GM18519 (cell line): ENCODE results near the gene TBC1D8.
A peak's percentile ranks its signal among the peaks of the same experiment; 100 is the strongest.

ENCODE experiments used
- ATAC-seq: cut with Tn5 transposase; IDR thresholded peaks from one replicate; pipeline ENCODE4 v1.9.1; 2021; ENCODE audit warnings: mild to moderate bottlenecking, moderate library complexity; ENCODE audit not compliant: unreplicated experiment, low FRiP score

TBC1D8 gene

GRCh38 chr2:101114268-101114783, 36.9 kb downstream of the TBC1D8 start:
- ATAC-seq: no peak

DNA sequence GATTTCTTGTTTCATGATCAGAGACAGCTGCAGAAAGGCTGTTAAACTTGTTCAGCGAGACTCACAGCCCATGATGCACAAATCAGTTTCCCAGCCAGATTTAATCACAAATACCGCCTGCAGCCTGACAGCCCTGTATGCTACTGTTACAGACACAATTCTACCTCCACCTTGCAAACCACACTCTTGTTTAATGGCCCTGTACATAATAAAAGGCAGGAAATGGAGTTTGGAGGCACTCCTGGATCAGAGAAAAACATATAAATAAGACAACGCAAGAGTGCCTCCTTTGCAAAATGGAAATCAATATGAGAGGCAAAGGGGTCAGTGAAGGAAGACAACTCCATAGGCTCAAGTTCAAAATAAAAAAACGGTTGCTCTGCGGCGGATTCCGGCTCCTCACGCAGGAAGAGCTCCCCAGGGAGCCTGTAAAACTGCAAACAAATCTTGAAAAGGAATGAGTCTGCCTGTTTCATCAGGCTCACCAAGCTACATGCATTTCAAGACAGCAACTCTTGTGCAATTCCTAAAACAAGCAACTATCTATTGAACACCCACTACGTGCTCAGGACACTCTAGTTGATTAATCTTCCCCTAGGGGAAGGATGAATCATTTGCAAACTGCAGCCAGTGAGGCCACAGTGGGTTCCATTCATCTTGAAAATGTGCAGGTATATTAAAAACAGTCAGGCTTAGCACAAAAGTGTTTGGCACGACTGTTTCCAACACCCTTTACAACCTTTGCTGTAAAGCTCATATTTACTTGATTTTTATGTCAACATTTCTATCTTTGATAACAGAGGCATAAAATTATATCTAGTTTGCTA, 37.5 kb downstream of the TBC1D8 start:
- ATAC-seq: no peak

- no peak for ATAC-seq
Measured at GRCh38 chr2:101112772-101113157, 38.4 kb downstream of the TBC1D8 start.

DNA sequence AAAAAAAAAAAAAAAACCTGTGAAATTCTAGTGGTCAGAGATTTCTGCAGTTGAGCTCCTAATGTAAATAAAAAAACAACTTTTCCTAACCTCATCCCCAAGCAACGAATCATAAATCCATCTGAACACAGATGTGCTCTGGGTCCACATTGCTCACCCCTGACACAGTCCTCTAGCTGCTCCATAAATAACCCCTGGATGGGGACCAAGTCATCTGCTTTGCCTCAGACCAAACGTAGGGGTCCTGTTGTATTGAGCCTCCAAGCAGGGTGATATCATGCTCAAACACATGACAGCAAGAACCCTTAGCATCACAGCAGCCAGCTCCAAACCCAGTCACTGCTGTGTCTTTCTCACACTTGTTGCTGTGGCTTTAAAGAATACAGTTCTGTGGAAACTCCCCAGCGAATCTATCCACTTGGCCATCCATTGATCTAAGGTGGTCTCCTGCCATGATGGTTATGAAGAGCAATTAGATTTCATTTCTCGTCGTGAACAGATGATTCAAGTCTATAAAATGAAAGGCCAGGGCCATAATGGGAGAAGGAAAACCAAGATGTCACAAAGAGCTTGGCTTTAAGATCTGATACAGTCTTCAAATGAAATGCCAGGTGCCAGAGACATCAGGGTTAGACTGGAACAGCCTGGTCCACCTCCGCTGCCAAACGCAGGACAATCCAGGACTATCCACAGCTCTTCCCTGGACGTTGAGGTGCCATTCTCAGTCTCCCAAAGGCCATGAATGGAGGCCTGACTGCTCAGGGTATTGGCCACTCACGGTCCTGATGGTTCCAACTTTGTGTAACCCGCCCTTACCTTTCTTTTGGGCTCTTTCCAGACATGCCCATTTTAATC, 39.0 kb downstream of the TBC1D8 start:
- ATAC-seq: no peak

DNA sequence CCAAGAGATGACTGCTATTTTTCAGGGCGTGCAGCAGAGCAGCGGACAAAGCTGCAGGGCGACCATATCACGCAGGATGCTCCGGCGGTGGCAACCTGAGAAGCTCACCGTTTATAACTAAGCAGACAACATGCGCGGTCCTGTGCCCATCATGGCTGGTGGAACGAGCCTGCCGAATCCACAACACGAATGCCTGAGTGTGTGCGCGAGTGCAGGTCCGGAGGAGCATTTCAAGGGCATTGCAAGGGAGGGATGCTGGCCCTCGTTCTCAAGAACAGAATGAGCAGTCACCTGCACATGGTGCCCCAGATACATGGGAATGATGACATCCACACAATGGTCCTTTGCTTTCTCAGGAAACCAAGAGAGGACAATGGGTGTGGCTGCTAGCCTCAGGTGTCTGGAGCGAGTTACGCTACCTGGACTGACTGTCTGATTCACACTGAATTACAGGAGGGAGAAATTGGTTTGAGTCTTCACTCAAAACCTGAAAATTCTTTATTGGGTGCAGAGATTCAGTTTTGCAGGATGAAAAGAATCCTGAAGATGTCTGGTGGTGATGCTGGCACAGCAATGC, 39.8 kb downstream of the TBC1D8 start:
- ATAC-seq: no peak

DNA sequence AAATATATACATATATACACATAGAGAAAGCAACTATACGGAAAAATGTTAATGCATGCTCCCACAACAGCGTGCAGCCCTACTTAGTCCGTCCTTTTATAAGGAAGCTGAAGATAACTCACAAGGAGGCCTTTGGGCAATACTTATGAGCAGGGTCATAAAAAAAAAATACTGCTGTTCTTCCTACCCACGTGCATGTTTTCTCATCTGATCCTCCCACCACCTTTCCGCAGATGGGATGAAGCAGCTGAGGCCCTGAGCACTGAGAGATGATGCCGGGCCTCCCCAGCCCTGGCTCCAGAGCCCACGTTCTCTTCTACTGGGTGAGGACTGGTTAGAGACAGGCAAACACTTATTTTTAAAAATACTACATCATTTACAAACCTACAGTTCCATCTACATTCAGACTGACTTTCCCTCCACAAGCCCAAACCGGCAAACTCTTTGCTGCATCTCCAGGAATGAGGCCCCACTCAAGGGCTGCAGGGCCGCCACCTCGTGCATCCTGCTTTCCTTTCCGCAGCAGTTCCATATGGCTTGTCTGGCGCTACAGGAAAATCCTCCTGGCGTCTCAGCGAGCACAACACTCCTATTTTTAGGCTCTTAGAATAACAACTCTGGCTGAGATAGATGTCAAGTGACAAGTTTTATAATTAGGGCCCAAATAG, 41.6 kb downstream of the TBC1D8 start:
- ATAC-seq: no peak

DNA sequence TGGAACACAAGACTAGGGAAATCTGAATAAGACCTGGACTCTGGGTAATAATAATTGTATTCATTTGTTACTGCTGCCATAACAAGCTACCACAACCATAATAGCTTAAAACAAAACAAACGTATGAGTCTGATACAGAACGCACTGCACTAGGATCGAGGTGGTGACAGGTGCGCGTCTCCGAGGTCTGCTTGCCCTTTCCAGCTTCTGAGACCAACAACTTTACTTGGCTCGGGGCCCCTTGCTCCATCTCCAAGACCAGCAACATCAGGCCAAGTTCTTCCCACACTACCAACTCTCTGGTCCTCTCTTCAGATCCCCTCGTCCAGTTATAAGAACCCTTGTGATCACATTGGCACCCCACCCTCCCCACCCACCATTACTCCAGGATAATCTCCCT, 42.8 kb downstream of the TBC1D8 start:
- ATAC-seq: no peak

DNA sequence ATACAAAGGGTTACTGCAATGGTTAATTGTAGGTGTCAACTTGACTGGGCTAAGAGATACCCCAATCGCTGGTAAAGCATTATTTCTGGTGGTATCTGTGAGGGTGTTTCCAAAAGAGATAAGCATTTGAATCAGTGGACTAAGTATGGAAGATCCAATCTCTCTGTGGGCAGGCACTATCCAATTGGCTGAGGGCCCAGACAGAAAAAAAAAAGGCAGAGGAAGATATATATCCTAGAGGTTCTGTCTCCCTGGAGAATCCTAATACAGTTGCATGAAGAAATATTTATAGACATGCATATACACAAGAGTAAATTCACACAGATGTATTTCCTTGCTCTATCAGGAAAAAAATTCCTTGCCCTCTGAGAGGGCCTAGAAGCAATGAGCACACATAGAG, 43.9 kb downstream of the TBC1D8 start:
- ATAC-seq: no peak

- ATAC-seq: no peak
Measured at GRCh38 chr2:101106453-101107181, 44.6 kb downstream of the TBC1D8 start.

GRCh38 chr2:101105654-101106053, 45.5 kb downstream of the TBC1D8 start:
- no peak for ATAC-seq

DNA sequence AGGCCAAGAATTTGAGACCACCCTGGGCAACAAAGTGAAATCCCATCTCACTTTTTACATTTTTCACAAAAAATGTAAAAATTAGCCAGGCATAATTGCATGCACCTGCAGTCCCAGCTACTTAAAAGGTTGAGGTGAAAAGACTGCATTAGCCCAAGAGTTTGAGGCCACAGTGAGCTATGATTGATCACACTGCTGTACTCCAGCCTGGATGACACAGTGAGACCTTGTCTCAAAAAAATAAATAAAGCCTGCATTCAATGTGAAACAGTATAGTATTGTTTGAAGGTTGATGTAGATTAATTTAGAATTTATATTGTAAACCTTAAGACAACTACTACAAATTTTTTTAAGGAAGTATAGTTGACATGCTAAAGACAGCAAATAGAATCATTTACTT, 53.5 kb downstream of the TBC1D8 start:
- no peak for ATAC-seq

DNA sequence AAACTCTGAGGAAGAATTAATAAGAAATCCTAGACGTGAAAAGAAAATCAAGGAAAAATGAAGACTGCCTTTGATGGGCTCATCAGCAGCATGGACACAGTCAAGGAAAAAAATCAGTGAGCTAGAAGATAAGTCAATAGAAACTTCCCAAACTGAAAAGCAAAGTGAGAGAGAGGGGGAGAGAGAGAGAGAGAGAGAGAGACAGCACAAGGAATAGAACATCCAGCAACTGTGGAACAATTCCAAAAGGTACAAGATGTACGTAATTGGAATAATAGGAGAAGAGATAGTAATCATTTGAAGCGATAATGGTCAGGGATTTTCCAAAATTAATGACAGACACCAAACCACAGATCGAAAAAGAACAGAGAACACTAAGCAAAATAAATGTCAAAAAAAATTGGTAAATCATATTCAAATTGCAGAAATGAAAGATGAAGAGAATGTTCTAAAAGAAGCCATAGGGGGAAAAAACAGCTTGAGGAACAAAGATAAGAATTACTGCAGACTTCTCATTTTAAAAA, 54.5 kb downstream of the TBC1D8 start:
- no peak for ATAC-seq

GRCh38 chr2:101094351-101094750, 56.8 kb downstream of the TBC1D8 start:
- no peak for ATAC-seq

- no peak for ATAC-seq
Measured at GRCh38 chr2:101089942-101090799, 61.0 kb downstream of the TBC1D8 start.

DNA sequence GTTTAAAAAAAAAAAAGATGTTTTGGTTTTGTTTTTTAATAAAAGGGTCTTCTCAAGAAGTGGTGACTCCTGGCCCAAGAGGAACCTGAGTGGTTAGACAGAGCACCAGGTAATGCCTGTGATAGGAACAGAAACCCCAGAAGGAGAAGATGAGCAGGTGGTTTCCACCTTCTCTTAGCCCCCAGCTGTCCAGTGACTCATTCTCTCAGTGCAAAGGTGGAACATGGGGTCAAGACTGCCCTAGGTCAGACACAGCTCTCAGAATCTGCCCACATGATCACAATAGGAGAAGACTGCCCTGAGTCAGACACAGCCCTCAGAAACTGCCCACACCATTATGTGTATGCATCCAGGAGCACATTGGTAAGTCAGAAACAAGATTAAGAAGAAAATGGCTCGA, 61.8 kb downstream of the TBC1D8 start:
- ATAC-seq: peak; percentile 81

GRCh38 chr2:101087638-101088037, 63.5 kb downstream of the TBC1D8 start:
- ATAC-seq: no peak

DNA sequence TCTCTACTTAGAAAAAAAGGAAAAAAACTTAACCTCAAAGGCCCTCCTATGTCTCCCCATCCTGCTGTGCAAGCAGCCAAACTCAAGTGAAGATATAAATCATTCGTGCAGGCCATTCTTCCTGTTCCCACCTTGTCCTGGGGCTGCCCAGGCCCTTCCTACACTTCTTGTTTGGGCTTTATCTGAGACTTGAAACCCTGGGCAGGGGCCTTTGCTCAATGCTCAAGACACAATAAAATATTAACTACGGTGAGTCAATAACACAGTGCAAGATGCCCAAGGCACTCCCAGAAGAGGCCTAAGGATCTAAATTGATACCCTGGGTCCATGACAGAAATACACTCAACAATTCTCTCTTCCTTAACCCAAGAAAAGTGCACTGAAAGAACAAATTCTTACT, 67.6 kb downstream of the TBC1D8 start:
- ATAC-seq: no peak

- no peak for ATAC-seq
Measured at GRCh38 chr2:101082998-101083397, 68.2 kb downstream of the TBC1D8 start.

DNA sequence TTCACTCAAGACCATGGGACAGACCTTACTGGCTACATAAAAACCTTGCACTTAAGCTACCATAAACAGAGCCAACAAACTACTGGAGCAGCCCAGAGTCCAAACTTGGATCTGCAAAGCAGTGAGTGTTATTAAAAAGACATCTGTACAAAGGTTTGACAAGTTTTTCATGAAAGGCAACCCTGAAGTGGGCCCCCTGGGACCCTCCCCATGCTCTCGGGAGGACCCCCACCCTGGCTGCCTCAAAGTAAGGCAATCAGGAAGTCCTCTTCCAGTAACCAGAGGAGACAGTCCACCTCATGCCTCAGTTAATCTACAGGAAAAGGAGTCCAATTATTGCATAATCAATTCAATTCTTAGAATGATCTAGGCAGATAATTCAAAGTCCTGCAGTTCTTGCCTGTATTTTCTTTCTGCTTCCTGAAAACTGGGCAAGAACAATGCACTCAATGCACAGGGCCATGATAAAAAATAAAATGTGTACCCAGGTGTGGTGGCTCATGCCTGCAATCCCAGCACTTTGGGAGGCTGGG, 69.7 kb downstream of the TBC1D8 start:
- ATAC-seq: no peak
